Measurements from ENCODE around the gene ZG16. TPM values are rescaled to one million over a fixed set of nuclear protein-coding genes. Genes with fewer than 3 reads are reported as not detected.
A peak's percentile ranks its signal among the peaks of the same experiment; 100 is the strongest.
"Not testable (repeated sequence)": the region's sequence is repeated elsewhere in the genome, so short reads cannot be mapped to it uniquely, and the experiment has no call there.

The ZG16 gene
- polyA plus RNA-seq, 3 donors = not detected

- Histone ChIP-seq H2AFZ (ENCODE audit: insufficient read depth, low read depth, low read length, poor library complexity, severe bottlenecking) (peak overlapping the region; percentile 47), H3K79me2 (ENCODE audit: insufficient read depth, low read length) (peaks cover 39% of the 10 kb centered on the region), H3K9me3 (replicated peaks in 1 of 2; ENCODE audit: control insufficient read depth in 1 of 2, insufficient read depth in 1 of 2, low read length in 2 of 2) (no peaks in the 10 kb centered on the region), H3K36me3 (replicated peaks in 1 of 2; ENCODE audit: control insufficient read depth in 1 of 2, insufficient read depth in 2 of 2, low read length in 2 of 2) (peaks cover 11 to 31% of the 10 kb centered on the region in 2 donors), H3K4me3 (replicated peaks in 1 of 3; ENCODE audit: low read depth in 2 of 3, low read length in 3 of 3) (peak overlapping the region; percentile 78 to 92 (median 91)), H3K4me1 (ENCODE audit: control insufficient read depth in 1 of 2, insufficient read depth in 2 of 2, low read length in 2 of 2) (peaks cover 72 to 89% of the 10 kb centered on the region in 2 donors), H3K27ac (ENCODE audit: low read depth in 1 of 2, low read length in 2 of 2) (peak overlapping the region; percentile 85 to 97), H3K9ac (ENCODE audit: insufficient read depth, low read length, poor library complexity, severe bottlenecking) (peak overlapping the region; percentile 93), H4K20me1 (ENCODE audit: insufficient read depth, low read length) (peaks cover 42% of the 10 kb centered on the region), H3K27me3 (ENCODE audit: control insufficient read depth in 2 of 2, insufficient read depth in 2 of 2, low read length in 2 of 2) (no peaks in the 10 kb centered on the region), H3K4me2 (replicated peaks; ENCODE audit: extremely low read depth, low read length, poor library complexity, severe bottlenecking) (peak overlapping the region; percentile 78)
- peaks cover 79% of the 10 kb centered on the region for H3K4me1 Mint-ChIP-seq
- intact Hi-C loops (cut with micrococcal nuclease) = loop anchor here in 1 of 2 donors (2.0 to 5.0 kb wide), 2 partner anchors 33 to 78 kb away; no protein-coding TSS in a partner anchor
- peak; percentile 71 to 82 (median 73) for DNase-seq
- no peak for TF ChIP-seq CTCF (IDR thresholded peaks at IDR 0.05)
- H3K4me3 Mint-ChIP-seq = peak overlapping the region; percentile 98 to 100
- WGBS (ENCODE audit: insufficient coverage) = 0% methylated on average over 13 of the region's 16 CpGs
- peaks cover 28 to 41% of the 10 kb centered on the region in 2 donors for H3K36me3 Mint-ChIP-seq
- peaks cover 0 to 7% (median 0%) of the 10 kb centered on the region in 7 donors for H3K9me3 Mint-ChIP-seq
- H3K27ac Mint-ChIP-seq = peak overlapping the region; percentile 97 to 100 (median 100)
- H3K27me3 Mint-ChIP-seq (ENCODE audit: low read depth in 3 of 3) = peaks cover 0 to 9% (median 2%) of the 10 kb centered on the region in 3 donors
These were observed 32.8 kb upstream of the ZG16 start for GRCh38 chr16:29745121-29745852.

GRCh38 chr16:29745853-29746345 is 32.2 kb upstream of the ZG16 start, which contains the start of gene C16orf54:
Gene C16orf54, minus strand, starts transcription at chr16:29745990. Its CDS starts 1,039 bp downstream, at chr16:29744951.
- Histone ChIP-seq H3K79me2 (ENCODE audit: insufficient read depth, low read length) (peaks cover 39% of the 10 kb centered on the region), H3K27me3 (ENCODE audit: control insufficient read depth in 2 of 2, insufficient read depth in 2 of 2, low read length in 2 of 2) (no peaks in the 10 kb centered on the region), H3K4me3 (replicated peaks in 1 of 3; ENCODE audit: low read depth in 2 of 3, low read length in 3 of 3) (peak within 1 kb of the TSS; percentile 78 to 92 (median 91)), H3K4me1 (ENCODE audit: control insufficient read depth in 1 of 2, insufficient read depth in 2 of 2, low read length in 2 of 2) (peaks cover 69 to 87% of the 10 kb centered on the region in 2 donors), H3K27ac (ENCODE audit: low read depth in 1 of 2, low read length in 2 of 2) (peak within 1 kb of the TSS; percentile 85 to 97), H3K4me2 (replicated peaks; ENCODE audit: extremely low read depth, low read length, poor library complexity, severe bottlenecking) (peak within 1 kb of the TSS; percentile 78), H3K36me3 (replicated peaks in 1 of 2; ENCODE audit: control insufficient read depth in 1 of 2, insufficient read depth in 2 of 2, low read length in 2 of 2) (peaks cover 11 to 31% of the 10 kb centered on the region in 2 donors), H2AFZ (ENCODE audit: insufficient read depth, low read depth, low read length, poor library complexity, severe bottlenecking) (peak within 1 kb of the TSS; percentile 47), H4K20me1 (ENCODE audit: insufficient read depth, low read length) (peaks cover 40% of the 10 kb centered on the region), H3K9ac (ENCODE audit: insufficient read depth, low read length, poor library complexity, severe bottlenecking) (peak within 1 kb of the TSS; percentile 93), H3K9me3 (replicated peaks in 1 of 2; ENCODE audit: control insufficient read depth in 1 of 2, insufficient read depth in 1 of 2, low read length in 2 of 2) (no peaks in the 10 kb centered on the region)
- no peak for TF ChIP-seq CTCF (IDR thresholded peaks at IDR 0.05)
- Mint-ChIP-seq H3K4me1 (peaks cover 75% of the 10 kb centered on the region), H3K9me3 (peaks cover 0 to 7% (median 0%) of the 10 kb centered on the region in 7 donors), H3K4me3 (peak within 1 kb of the TSS; percentile 98 to 100), H3K27ac (peak within 1 kb of the TSS; percentile 97 to 100 (median 100)), H3K36me3 (peaks cover 28 to 40% of the 10 kb centered on the region in 2 donors), H3K27me3 (ENCODE audit: low read depth in 3 of 3) (peaks cover 0 to 8% (median 2%) of the 10 kb centered on the region in 3 donors)
- peak; percentile 96 to 98 (median 97) for DNase-seq
- WGBS (ENCODE audit: insufficient coverage) = 0% methylated on average over 10 of the region's 12 CpGs
- intact Hi-C loops (cut with micrococcal nuclease) = loop anchor here in 1 of 2 donors (2.0 to 5.0 kb wide), 3 partner anchors 34 to 79 kb away; partner anchors contain the start of gene KIF22

- WGBS (ENCODE audit: insufficient coverage) = no CpG with 5 or more reads among the region's 4 CpGs
- H4K20me1 ChIP-seq (ENCODE audit: insufficient read depth, low read length) = peaks cover 34% of the 10 kb centered on the region
- peak overlapping the region; percentile 93 for H3K9ac ChIP-seq (ENCODE audit: insufficient read depth, low read length, poor library complexity, severe bottlenecking)
- not testable (repeated sequence) for H3K27me3 ChIP-seq (ENCODE audit: control insufficient read depth in 2 of 2, insufficient read depth in 2 of 2, low read length in 2 of 2); H3K9me3 Mint-ChIP-seq; DNase-seq; H3K27me3 Mint-ChIP-seq (ENCODE audit: low read depth in 3 of 3); H3K9me3 ChIP-seq (replicated peaks in 1 of 2; ENCODE audit: control insufficient read depth in 1 of 2, insufficient read depth in 1 of 2, low read length in 2 of 2)
- H3K27ac Mint-ChIP-seq = peak overlapping the region; percentile 97 to 100 (median 100)
- peaks cover 69% of the 10 kb centered on the region for H3K4me1 Mint-ChIP-seq
- H3K36me3 Mint-ChIP-seq = peaks cover 24 to 33% of the 10 kb centered on the region in 2 donors
- H2AFZ ChIP-seq (ENCODE audit: insufficient read depth, low read depth, low read length, poor library complexity, severe bottlenecking) = peak overlapping the region; percentile 41
- H3K27ac ChIP-seq (ENCODE audit: low read depth in 1 of 2, low read length in 2 of 2) = peak overlapping the region; percentile 85 to 97
- peaks cover 63 to 80% of the 10 kb centered on the region in 2 donors for H3K4me1 ChIP-seq (ENCODE audit: control insufficient read depth in 1 of 2, insufficient read depth in 2 of 2, low read length in 2 of 2)
- intact Hi-C loops (cut with micrococcal nuclease) = loop anchor here in 1 of 2 donors (2.0 to 5.0 kb wide), 2 partner anchors 34 to 44 kb away; partner anchors contain the start of gene KIF22
- peak overlapping the region; percentile 81 to 98 for H3K4me3 Mint-ChIP-seq
- H3K79me2 ChIP-seq (ENCODE audit: insufficient read depth, low read length) = peaks cover 39% of the 10 kb centered on the region
- H3K4me3 ChIP-seq (replicated peaks in 1 of 3; ENCODE audit: low read depth in 2 of 3, low read length in 3 of 3) = peak overlapping the region in 2 of 3 experiments; percentile 15 to 92
- H3K4me2 ChIP-seq (replicated peaks; ENCODE audit: extremely low read depth, low read length, poor library complexity, severe bottlenecking) = peak overlapping the region; percentile 78
- H3K36me3 ChIP-seq (replicated peaks in 1 of 2; ENCODE audit: control insufficient read depth in 1 of 2, insufficient read depth in 2 of 2, low read length in 2 of 2) = peaks cover 11 to 30% of the 10 kb centered on the region in 2 donors
These were observed 31.5 kb upstream of the ZG16 start for GRCh38 chr16:29746518-29746917.

Data from CD14-positive monocyte (primary cell).